ENCODE results near the gene KIF16B.

GRCh38 chr20:16299897-16300296, 273.4 kb downstream of the KIF16B start:
- no peak for TF ChIP-seq EZH2 (IDR thresholded peaks at IDR 0.05; ENCODE audit: borderline replicate concordance, low read length)
- TF ChIP-seq CTCF (conservative IDR thresholded peaks at IDR 0.05 in 1 of 2, IDR thresholded peaks at IDR 0.05 in 1 of 2; ENCODE audit: extremely low read depth in 1 of 2, insufficient read depth in 1 of 2, low read depth in 1 of 2, low read length in 2 of 2), result no peak

Data from mammary epithelial cell (primary cell).